GM12874 (cell line): ENCODE results near the gene ASCL5.
A peak's percentile ranks its signal among the peaks of the same experiment; 100 is the strongest.

Source experiments
- CTCF ChIP-seq: IDR thresholded peaks from 2 replicates; pipeline ENCODE4 v1.5.1; 2011; ENCODE audit warnings: low read depth, mild to moderate bottlenecking, control low read depth, low read length, moderate library complexity; ENCODE audit not compliant: insufficient read depth

The ASCL5 gene

GRCh38 chr1:201116091-201116490 lies 10.9 kb downstream of the ASCL5 start:
- TF ChIP-seq CTCF, result no peak

GRCh38 chr1:201115390-201115937 lies 11.5 kb downstream of the ASCL5 start:
- TF ChIP-seq CTCF, result no peak

- peak; percentile 83 for TF ChIP-seq CTCF
Observed at GRCh38 chr1:201114245-201115131, 12.5 kb downstream of the ASCL5 start.

GRCh38 chr1:201113451-201114244 lies 13.3 kb downstream of the ASCL5 start:
- TF ChIP-seq CTCF, result no peak

GRCh38 chr1:201112926-201113325 lies 14.1 kb downstream of the ASCL5 start:
- no peak for TF ChIP-seq CTCF

- TF ChIP-seq CTCF, result no peak
Observed at GRCh38 chr1:201112173-201112731, 14.7 kb downstream of the ASCL5 start, which contains the start of gene CACNA1S. Gene CACNA1S, minus strand, starts transcription at chr1:201112426. Its CDS starts 87 bp downstream, at chr1:201112339.

- no peak for TF ChIP-seq CTCF
Observed at GRCh38 chr1:201111672-201112071, 15.3 kb downstream of the ASCL5 start.
